EH (cell line): ENCODE results near the gene PPFIA4.

Experiments
- DNase-seq: peaks from one replicate; pipeline ENCODE4 v3.0.0-alpha.2; 2015; ENCODE audit warnings: low read depth

Gene PPFIA4

DNA sequence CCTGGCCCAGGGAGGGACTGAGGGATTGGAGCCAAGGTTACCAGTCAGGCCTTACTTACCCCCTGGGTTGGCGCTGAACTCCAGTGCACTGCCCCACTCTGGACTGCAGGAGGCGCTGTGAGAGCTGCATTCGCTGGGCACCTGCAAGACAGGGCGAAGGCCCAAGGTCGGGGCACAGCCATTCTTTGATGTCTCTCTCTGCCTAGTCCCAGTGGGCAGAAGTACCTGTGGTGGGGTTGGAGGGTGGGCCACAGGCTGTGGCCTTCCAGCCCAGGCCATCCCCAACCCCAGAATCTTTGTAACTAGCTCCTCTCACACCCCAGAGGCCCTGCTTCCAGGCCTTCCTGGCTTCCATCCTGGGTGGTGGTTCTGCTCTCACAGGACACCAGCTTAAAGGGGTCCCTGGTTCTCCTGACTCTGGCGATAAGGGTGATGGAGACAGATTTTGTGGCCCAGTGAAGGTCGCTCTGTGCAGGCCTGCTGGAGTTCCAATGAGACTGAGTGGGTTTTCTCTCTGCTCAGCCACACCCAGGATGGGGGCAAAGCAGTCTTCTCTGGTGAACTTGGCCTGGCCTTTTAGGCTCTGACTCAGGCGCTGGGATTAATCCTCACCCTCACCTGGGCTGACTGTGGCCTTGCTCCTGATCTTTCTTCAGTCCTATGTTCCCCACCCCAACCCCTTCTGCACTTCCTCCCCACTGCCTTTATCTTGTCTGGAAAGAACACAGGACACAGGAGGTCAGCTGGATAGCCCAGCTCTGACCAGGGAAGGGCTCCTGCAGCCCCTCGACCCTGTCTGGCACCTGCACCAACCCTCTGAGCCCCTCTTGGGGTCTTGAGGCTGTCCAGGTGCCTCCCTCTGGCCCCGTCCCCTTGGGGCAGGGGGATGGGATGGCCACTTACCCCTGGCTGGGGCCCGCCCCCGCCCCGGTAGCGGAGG is 58.6 kb downstream of the PPFIA4 start:
- no peak for DNase-seq

- DNase-seq: no peak
Observed at GRCh38 chr1:203085528-203086406, 59.5 kb downstream of the PPFIA4 start, which contains the start of gene MYOG. Gene MYOG (minus strand): TSS chr1:203086012. CDS start chr1:203085961, 51 bp downstream.

DNA sequence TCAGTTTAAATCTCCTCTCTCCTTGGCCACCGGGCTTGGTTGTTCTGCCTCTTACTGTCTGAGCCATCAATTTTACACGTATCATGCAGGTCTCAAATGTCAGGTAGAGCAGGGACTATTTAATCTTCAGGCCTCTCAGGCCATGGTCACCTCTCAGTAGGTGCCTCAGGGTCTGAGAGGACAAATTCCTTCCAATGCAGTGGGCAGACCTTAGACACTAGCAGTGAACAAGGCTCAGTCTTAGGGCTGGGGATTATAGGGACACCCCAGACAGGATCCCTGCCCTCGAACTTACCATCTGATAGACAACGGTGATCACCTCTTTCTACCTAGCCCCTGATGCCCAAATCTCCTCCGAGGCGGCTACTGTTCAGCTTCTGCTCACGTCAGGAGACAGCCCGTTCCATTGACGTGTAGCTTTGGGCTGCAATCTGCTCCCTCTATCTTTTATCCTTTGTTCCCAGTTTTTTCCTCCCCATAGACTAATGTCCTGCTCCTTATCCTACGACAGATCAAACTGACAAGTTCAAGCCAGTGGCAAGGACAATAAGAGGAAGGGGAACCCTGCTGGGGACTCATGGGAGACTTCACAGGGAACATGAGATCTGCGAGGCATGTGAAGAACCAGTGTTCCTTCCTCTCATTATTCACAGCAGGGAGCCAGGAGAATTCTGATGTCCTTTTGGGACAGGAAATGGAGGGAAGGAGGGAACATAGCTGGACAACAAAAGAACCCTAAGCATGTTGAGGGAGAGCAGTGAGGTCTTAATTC is 60.9 kb downstream of the PPFIA4 start:
- no peak for DNase-seq

- no peak for DNase-seq
Observed at GRCh38 chr1:203088441-203088840, 62.1 kb downstream of the PPFIA4 start.

GRCh38 chr1:203089001-203089650 is 62.8 kb downstream of the PPFIA4 start:
- DNase-seq: no peak

GRCh38 chr1:203089651-203090045 is 63.4 kb downstream of the PPFIA4 start:
- no peak for DNase-seq

DNA sequence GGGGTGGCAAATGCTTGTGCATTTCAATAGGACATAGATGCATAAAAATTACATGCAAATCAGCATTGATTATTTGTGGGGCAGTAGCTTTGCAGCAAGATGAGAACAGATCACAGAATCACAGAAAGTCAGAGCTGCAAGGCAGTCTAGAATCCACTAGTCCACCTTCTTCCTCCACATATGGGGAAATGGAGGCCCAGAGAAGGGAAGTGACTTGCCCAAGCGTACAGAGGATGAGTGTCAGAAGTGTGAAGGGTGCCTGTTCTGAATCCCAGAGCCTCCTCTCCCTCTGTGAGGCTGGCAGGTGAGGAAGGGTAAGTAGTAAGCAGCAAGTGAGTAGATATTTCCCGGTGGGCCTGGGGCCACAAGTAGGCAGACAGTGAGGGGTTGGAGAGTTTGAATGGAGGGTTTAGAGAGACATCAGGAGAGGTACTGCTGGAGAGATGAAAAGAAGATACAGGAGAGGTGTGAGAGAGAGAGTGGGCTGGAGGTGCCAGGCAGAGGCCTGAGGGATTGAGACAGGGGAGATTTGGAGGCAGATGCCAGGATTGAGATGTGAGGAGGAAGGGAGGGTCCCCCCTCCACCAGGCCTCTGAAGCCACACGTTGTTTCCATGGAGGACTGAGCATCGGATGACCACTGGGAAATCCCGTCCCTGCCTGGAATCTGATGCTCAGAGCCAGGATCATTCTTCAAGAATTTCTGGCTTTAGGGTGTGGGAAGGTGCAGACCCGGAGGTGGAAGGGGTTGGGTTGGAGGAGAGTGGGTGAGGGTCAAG is 64.3 kb downstream of the PPFIA4 start:
- no peak for DNase-seq

GRCh38 chr1:203091199-203091477 is 64.8 kb downstream of the PPFIA4 start:
- DNase-seq: no peak

- DNase-seq: no peak
Observed at GRCh38 chr1:203091761-203092330, 65.6 kb downstream of the PPFIA4 start.

- peak; percentile 22 for DNase-seq
Observed at GRCh38 chr1:203093754-203094410, 67.6 kb downstream of the PPFIA4 start.

- DNase-seq: no peak
Observed at GRCh38 chr1:203095061-203095690, 68.9 kb downstream of the PPFIA4 start.

- no peak for DNase-seq
Observed at GRCh38 chr1:203096566-203096965, 70.3 kb downstream of the PPFIA4 start.

DNA sequence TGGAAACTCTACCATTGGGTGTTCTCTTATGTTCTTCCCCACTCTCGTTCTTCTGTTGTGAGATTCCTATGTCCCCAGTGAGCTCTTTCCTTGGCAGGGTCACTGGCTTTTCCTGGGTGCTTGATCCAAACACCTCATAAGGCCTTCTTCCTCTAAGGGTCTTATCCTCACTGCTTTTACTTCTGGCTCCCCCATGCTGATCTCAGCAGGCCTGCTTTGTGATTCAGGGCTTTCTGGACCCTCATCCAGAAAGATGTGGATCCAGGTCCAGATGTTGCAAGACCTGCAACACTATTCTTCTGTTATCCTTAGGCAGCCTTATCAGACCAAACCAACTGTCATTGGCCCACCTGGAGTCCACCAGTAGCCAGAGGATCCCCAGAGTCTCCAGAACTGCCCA is 70.7 kb downstream of the PPFIA4 start:
- DNase-seq: no peak

DNA sequence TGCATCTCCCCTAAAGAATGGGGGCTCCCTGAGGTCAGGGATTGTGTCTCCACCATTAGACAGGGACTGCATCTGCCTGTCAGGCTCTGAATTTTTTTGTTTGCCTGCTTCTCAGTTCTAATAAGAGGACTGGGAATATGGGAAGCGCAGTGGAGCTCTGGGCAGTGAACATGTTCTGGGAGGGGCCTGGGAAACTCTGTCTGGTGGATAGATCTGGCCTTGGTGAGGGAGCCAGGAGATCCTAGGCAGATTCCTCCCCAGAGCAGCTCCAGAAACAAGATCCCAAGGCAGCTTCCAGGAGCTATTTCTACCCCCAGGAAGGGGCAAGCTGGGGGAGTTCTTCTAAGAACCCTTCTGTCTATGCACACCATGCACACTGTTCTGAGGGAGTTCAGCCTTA is 72.2 kb downstream of the PPFIA4 start:
- DNase-seq: no peak

DNA sequence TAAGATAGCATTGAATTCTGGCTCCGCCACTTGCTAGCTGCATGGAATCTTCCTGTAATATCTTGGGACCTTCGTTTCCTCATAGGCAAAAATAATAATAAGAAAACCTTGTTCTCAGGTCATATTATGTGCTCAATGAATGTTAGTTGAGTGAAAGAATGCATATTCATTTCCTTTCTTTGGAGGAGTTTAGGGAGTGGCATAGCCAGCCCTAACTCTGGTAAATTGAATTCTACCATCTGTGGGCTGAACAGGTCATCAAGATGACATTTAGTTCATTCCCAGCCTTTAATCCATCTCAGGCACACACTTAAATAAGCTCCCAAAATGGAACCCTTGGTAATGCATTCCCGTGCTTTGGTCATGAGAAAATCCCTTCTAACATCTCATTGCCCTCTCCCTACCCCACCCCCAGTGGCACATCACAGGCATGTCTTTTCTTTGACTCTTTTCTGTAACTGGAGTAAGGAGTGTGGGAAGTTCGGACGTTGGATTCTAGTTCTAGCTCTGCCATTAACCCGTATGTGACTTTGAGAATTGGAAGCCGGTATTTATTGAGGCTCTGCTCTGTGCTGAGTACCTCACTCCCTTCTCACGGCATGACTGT is 72.7 kb downstream of the PPFIA4 start:
- DNase-seq: peak; percentile 9

DNA sequence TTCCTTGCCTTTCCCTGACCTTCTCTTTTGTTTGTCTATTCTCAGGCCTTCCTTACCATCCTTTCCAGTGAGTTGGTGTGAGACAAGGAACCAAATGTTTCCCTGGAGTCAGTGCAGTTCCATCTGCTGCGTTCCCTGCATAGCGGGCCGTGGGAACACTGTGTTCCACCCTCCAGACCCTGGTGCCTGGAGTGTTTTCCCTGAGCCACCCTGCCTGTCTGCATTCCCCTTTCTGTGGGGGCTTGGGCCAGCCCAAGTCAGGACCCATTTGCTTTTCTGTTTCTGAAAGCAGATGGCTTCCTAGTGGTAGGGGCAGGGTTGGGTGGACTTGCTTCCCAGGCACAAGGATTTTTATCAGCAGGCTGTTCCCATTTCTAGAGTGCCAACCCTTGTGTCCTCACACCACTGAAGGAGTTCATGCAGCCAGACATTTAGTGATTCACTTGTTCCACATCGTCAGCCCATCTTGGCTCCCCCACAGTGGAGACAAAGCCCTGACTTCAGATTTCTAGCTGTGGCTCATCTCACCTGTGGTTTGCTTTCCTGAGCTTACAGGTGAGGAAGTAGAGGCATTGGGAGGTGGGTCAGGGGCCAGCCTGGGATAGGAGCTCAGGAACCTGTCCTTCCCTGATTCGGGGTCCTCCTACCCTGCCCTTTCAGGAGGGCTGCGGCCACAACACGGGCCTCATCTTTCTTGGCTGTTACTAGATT is 73.7 kb downstream of the PPFIA4 start:
- peak; percentile 18 for DNase-seq

- no peak for DNase-seq
Observed at GRCh38 chr1:203100516-203100869, 74.2 kb downstream of the PPFIA4 start.

- DNase-seq: no peak
Observed at GRCh38 chr1:203101813-203102634, 75.7 kb downstream of the PPFIA4 start.
